HG03457 (cell line): ENCODE measurements around the gene LCAT.
A peak's percentile ranks its signal among the peaks of the same experiment; 100 is the strongest.

Source experiments
- ATAC-seq: cut with Tn5 transposase; IDR thresholded peaks from one replicate; pipeline ENCODE4 v1.9.1; 2021; ENCODE audit warnings: moderate number of reproducible peaks; ENCODE audit not compliant: unreplicated experiment

The LCAT gene

DNA sequence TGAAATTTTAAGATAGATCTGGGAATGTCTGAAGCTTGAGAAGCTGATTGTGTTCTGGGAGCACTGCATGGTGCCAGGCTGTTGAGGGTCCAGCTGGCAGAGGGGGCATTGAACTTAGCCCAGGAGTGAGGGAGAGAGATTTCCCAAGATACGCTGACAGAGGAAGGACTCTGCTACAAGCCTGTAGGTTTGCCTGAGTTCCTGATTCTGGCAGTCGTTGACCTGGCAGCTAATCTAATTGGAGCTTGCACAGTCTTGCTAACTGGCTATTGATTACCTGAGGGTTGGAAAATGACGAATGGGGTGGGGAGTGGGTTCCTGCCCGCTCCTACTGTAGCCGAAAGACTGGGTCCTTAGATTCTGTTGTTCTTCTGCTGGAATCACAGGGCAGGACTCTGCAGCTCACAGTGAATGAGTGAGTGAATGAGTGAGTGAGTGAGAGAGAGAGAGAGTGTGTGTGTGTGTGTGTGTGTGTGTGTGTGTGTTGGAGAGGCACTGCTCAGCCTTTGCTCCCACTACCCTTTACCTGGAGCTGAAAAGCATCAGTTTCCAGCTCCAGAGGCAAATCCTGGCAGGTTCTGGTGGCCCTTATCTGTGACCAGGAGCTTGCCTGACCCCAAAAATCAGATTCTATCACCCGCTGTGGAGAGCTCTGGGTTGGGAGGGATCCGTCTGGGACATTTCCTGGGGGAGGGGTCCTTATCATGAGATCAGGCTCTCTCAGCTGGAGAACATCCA is 29.0 kb downstream of the LCAT start:
- no peak for ATAC-seq

DNA sequence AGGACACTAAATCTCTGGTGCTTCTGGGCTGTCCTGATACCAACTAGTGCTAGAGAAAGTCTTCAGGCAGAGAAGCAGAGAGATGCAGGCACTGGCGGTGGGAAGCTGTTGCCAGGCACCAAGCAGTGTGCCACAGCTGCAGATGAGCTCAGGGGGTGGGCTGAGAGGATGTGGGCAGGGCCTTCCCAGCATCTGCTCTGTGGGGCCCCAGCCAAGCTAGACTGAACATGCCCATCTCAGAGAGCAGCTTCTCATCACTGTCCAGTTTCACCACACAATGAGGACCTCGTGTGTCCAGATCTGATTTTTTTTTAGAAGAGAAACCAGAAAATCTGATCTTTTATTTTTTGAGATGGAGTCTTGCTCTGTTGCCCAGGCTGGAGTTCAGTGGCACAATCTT is 33.8 kb downstream of the LCAT start:
- ATAC-seq: no peak

DNA sequence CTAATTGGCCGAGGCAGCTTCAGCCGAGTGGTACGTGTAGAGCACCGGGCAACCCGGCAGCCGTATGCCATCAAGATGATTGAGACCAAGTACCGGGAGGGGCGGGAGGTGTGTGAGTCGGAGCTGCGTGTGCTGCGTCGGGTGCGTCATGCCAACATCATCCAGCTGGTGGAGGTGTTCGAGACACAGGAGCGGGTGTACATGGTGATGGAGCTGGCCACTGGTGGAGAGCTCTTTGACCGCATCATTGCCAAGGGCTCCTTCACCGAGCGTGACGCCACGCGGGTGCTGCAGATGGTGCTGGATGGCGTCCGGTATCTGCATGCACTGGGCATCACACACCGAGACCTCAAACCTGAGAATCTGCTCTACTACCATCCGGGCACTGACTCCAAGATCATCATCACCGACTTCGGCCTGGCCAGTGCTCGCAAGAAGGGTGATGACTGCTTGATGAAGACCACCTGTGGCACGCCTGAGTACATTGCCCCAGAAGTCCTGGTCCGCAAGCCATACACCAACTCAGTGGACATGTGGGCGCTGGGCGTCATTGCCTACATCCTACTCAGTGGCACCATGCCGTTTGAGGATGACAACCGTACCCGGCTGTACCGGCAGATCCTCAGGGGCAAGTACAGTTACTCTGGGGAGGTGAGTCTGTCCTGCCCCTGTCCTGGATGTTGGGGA is 34.7 kb downstream of the LCAT start:
- ATAC-seq: no peak

DNA sequence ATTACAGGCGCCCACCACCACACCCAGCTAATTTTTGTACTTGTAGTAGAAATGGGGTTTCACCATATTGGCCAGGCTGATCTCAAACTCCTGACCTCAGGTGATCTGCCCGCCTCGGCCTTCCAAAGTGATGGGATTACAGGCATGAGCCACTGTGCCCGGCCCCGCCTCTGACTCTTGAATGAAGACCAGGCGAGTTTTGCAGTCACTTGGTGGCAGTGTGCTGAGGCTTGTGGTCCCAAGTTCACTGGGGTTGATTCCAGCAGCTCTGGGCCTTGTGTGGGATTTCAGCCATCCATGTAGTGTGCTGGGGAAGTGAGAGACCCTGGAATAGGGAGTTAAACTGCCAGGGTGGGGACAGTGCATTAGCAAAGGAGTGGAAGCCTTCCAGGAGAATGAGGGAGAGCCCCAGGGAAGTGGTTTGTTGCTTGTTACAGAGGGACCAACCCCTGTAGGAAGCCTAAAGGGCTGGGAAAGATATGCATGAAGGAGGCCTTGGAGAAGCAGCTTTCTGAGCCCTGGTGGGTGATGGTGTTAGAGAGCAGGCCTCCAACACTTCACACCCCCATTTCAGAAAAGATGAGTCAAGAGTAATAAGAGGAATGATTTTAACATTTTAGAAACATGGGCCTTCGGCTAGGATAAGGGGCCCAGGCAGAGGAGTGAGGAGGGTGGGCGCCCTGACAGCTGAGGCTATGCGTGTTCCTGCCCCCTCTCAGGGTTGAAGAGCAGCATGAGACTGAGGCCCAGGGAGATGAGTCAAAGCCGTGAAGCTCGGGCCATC is 36.3 kb downstream of the LCAT start:
- ATAC-seq: no peak

DNA sequence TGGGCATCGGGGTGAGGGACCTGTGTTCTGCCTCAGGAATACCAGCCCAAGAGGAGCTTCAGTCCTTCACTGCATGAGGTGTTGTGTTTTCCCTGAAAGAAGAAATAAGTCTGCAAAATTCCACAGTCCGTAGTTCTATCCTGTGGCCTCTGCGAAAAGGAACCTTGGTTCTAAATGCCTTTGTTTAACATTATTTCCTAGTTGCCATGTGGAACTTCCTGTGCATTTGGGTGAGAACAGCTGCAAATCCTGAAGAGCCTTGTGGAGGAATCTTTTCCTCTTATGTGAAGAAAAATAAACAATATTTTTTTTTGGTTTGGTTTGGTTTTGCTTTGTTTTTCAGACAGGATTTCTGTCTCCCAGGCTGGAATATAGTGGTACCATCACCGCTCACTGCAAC is 41.1 kb downstream of the LCAT start:
- ATAC-seq: no peak

DNA sequence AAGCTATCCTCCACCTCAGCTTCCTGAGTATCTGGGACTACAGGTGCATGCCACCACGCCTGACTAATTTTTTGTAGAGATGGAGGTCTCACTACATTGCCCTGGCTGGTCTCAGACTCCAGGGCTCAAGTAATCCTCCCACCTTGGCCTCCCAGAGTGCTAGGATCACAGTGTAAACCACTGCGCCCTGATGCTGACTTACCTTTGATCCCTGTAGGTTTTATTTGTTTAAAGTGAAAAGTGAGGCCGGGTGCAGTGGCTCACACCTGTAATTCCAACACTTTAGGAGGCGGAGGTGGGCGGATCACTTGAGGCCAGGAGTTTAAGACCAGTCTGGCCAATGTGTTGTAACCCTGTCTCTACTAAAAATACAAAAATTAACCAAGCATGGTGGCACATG is 42.2 kb downstream of the LCAT start:
- no peak for ATAC-seq

DNA sequence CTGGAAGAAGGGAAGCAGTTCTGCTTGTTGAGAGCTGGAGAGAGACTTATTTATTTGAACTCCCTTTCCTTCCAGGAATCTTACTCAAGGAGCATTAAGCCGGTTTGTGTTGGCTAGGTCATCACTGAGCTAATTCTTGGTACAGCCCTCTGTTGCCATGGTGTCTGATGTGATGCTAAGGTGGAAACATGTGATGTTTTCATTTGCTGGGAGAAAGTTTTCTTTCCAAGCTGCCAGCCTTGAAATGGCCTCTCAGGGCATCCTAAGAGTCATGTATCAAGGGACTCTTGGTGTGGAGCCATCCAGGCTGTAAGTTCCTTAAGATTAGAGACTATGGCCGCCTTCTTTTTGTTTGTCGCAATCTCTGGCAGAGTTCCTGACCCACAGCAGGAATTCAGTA is 46.7 kb downstream of the LCAT start:
- no peak for ATAC-seq

DNA sequence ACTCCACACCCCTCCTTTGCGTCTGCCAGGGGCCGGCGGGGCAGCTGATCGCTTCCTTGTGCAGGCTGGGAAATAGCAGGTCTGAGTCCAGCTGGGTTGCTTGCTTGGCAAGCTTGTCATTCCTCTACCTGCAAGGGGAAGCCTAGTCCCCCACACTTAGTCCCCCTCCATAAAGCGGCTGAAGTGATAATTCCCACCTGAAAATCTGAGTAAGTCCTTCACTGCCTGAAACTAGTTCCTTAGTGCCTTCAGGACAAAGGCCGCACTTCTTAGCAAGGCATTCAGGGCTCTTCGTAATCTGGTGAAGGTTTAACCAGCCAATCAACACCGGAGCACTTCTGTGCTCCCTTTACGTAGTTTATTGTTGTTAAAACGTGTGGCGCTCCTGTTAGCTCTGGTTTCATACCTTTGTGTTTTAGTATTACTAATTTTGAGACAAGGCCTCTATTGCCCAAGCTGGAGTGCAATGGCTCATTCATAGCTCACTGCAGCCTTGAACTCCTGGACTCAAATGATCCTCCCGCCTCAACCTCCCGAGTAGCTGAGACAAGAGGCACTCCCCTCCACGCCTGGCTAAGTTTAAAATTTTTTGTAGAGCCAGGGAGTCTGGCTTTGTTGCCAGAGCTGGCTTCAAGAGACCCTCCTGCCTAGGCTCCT is 50.0 kb downstream of the LCAT start:
- no peak for ATAC-seq

DNA sequence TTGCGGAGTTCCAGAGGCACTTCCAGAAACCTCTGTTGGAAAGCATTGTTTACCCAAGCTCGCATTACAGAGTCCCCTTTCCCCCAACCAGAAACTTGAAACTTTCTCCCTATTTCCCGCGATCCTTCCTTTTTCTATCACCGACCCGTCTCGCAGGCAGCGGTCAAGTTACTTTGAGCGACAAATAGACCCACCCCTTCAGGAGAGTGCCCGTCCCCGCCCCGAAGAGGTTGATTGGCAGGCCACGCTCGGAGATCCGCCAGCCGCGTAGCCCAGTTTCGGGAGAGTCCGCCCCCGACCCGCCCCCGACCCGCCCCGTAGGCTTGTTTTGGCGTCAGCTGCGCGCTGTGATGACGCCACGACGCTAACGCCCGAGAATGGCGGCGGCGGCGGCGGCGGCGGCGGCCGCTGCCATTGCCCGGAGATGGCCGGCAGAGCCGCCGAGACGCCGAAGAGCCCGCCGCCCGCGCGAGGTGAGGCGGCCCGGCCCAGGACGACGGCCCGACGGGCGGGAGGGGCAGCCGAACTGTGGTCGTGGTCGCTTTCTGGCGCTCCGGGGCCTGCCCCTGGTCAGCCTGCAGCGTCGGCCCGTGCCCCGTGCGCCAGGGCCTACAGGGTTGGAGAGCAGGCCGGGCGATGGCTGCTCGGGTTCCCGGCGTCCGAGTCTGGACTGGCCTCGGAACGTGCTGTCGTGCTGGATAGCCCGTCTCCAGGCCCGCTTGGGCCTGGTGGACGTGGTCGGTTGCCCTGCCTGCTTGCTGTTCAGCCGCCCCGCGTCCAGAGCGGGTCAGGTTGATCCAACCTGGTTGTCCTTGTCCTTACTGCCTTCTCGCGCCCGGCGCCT is 50.8 kb downstream of the LCAT start, which contains the start of gene PSKH1:
TSS of gene PSKH1 (plus strand) at position 356 of the 844 bp plus-strand sequence. CDS start 15,496 bp downstream, outside the sequence.
- ATAC-seq: peak; percentile 76

DNA sequence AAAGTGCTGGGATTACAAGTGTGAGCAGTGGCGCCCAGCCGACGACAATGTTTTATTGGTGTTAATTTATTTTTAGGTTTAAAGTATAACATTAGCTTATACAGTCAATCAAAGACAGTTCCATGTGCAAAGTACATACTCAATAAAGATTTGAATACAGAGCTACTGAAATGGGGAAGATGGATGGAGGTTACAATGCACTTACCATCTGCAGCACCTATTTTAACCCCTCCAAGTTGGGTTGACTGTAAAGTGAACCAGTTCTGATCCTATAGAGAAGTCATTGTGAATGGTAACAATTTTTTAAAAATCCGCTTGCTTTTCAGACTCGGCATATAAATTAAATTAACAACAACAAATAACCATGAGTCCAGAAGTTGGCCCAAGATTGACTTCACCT is 51.5 kb downstream of the LCAT start:
- no peak for ATAC-seq
